HG02623 (cell line): Measurements from ENCODE around the gene WDR93.

Experiments
- ATAC-seq: cut with Tn5 transposase; IDR thresholded peaks from one replicate; pipeline ENCODE4 v1.9.1; 2021; ENCODE audit warnings: moderate library complexity; ENCODE audit not compliant: unreplicated experiment

Gene WDR93

GRCh38 chr15:89747708-89748682, 57.4 kb downstream of the WDR93 start:
- ATAC-seq: no peak

GRCh38 chr15:89749054-89749453, 58.4 kb downstream of the WDR93 start:
- no peak for ATAC-seq

GRCh38 chr15:89749526-89749925, 58.9 kb downstream of the WDR93 start:
- ATAC-seq: no peak

GRCh38 chr15:89749951-89750559, 59.4 kb downstream of the WDR93 start:
- no peak for ATAC-seq

- peak; percentile 79 for ATAC-seq
Measured at GRCh38 chr15:89750560-89751542, 60.2 kb downstream of the WDR93 start, which contains the start of gene MESP1. TSS of gene MESP1 (minus strand) at chr15:89751249. CDS start at chr15:89751231, 18 bp downstream.

GRCh38 chr15:89751748-89752147, 61.1 kb downstream of the WDR93 start:
- no peak for ATAC-seq

GRCh38 chr15:89753855-89754254, 63.2 kb downstream of the WDR93 start:
- no peak for ATAC-seq

- ATAC-seq: no peak
Measured at GRCh38 chr15:89754361-89755154, 63.9 kb downstream of the WDR93 start.

- no peak for ATAC-seq
Measured at GRCh38 chr15:89755701-89756100, 65.1 kb downstream of the WDR93 start.

- ATAC-seq: no peak
Measured at GRCh38 chr15:89756897-89757296, 66.3 kb downstream of the WDR93 start.

- ATAC-seq: no peak
Measured at GRCh38 chr15:89758283-89758682, 67.7 kb downstream of the WDR93 start.

GRCh38 chr15:89758981-89759380, 68.4 kb downstream of the WDR93 start:
- no peak for ATAC-seq

- no peak for ATAC-seq
Measured at GRCh38 chr15:89759835-89760234, 69.2 kb downstream of the WDR93 start.

GRCh38 chr15:89760303-89761008, 69.8 kb downstream of the WDR93 start:
- ATAC-seq: no peak

GRCh38 chr15:89761009-89761831, 70.6 kb downstream of the WDR93 start:
- ATAC-seq: no peak

- ATAC-seq: no peak
Measured at GRCh38 chr15:89761929-89762328, 71.3 kb downstream of the WDR93 start.

GRCh38 chr15:89765694-89766093, 75.1 kb downstream of the WDR93 start:
- ATAC-seq: no peak
